H1 (cell line): Measurements from ENCODE around the gene POFUT2. TPM values are rescaled to one million over a fixed set of nuclear protein-coding genes. Genes with fewer than 3 reads are reported as not detected.

ENCODE experiments used
- ASH2L ChIP-seq: fragments of 200-600, 300-600 bp; sonication (generic); IDR thresholded peaks from one replicate; pipeline ENCODE4 v1.7.1; 2017; ENCODE audit warnings: low read length
- ATF2 ChIP-seq: IDR thresholded peaks from 2 replicates; pipeline ENCODE4 v1.6.1; 2012; ENCODE audit warnings: low read length, inconsistent platforms
- ATF3 ChIP-seq: IDR thresholded peaks from 2 replicates; pipeline ENCODE4 v1.6.1; 2011; ENCODE audit warnings: low read depth, mild to moderate bottlenecking, low read length; ENCODE audit not compliant: insufficient read depth
- CHD2 ChIP-seq: IDR thresholded peaks from 2 replicates; pipeline ENCODE4 v1.6.1; 2012; ENCODE audit warnings: low read length, improper control_type of control experiment
- CREB1 ChIP-seq: IDR thresholded peaks from 2 replicates; pipeline ENCODE4 v1.6.1; 2012; ENCODE audit warnings: inconsistent platforms
- CTCF ChIP-seq, 3 experiments: IDR thresholded peaks; 1 replicate in 2 of 3; 2 replicates in 1 of 3; pipeline versions ENCODE4 v1.5.1 to v1.6.1; 2011; ENCODE audit warnings: low read length in 3 of 3, mild to moderate bottlenecking in 3 of 3, inconsistent platforms in 2 of 3, low read depth in 1 of 3, moderate library complexity in 1 of 3; ENCODE audit not compliant: insufficient read depth in 1 of 3; ENCODE audit errors: control extremely low read depth in 1 of 3
- EGR1 ChIP-seq: IDR thresholded peaks from 2 replicates; pipeline ENCODE4 v1.6.1; 2011; ENCODE audit warnings: low read depth, low read length, borderline replicate concordance
- EZH2 ChIP-seq: fragments of 200-600 bp; sonication (generic); IDR thresholded peaks from 2 replicates; pipeline ENCODE4 v1.7.1; 2012; ENCODE audit warnings: low read depth, mild to moderate bottlenecking, moderate library complexity, low read length, inconsistent platforms; ENCODE audit not compliant: severe bottlenecking
- HDAC2 ChIP-seq, 2 experiments: fragments of 300-600 bp in 1 of 2; sonication (generic) in 1 of 2; IDR thresholded peaks; 2 replicates each; pipeline ENCODE4 v1.6.1; 2011 to 2012; ENCODE audit warnings: low read depth in 2 of 2, low read length in 2 of 2, mild to moderate bottlenecking in 2 of 2, moderate library complexity in 2 of 2, borderline replicate concordance in 1 of 2, inconsistent platforms in 1 of 2
- MAX ChIP-seq: IDR thresholded peaks from 2 replicates; pipeline ENCODE4 v1.6.1; 2012; ENCODE audit warnings: inconsistent platforms
- NRF1 ChIP-seq: IDR thresholded peaks from 2 replicates; pipeline ENCODE4 v1.6.1; 2011; ENCODE audit warnings: mild to moderate bottlenecking, low read depth, low read length, improper control_type of control experiment
- POLR2AphosphoS5 ChIP-seq: IDR thresholded peaks from 2 replicates; pipeline ENCODE4 v1.6.1; 2011; ENCODE audit warnings: low read depth, low read length
- RBBP5 ChIP-seq: IDR thresholded peaks from 2 replicates; pipeline ENCODE4 v1.7.1; 2012; ENCODE audit warnings: low read depth, mild to moderate bottlenecking, inconsistent platforms, low read length, moderate library complexity, borderline replicate concordance
- SIRT6 ChIP-seq: IDR thresholded peaks from one replicate; pipeline ENCODE4 v1.7.1; 2012; ENCODE audit warnings: low read length, inconsistent platforms
- SUZ12 ChIP-seq: fragments of 200-600 bp; sonication (generic); IDR thresholded peaks from 2 replicates; pipeline ENCODE4 v1.6.1; 2012; ENCODE audit warnings: mild to moderate bottlenecking, inconsistent platforms, low read length, moderate library complexity, mixed read lengths
- TAF7 ChIP-seq: optimal IDR thresholded peaks from 2 replicates; pipeline ENCODE3; 2011; ENCODE audit warnings: low read depth, mild to moderate bottlenecking, inconsistent platforms, low read length, moderate library complexity, borderline replicate concordance
- TBP ChIP-seq: IDR thresholded peaks from 2 replicates; pipeline ENCODE4 v1.6.1; 2011; ENCODE audit warnings: low read depth, low read length, improper control_type of control experiment
- TEAD4 ChIP-seq: IDR thresholded peaks from 2 replicates; pipeline ENCODE4 v1.6.1; 2012; ENCODE audit warnings: low read depth, low read length, inconsistent platforms, mixed read lengths
- polyA plus RNA-seq, 7 experiments: library from polyadenylated mRNA; depleted of rRNA in 3 of 7; stranded (reverse) in 5 of 7; unstranded in 2 of 7; fragments of >200 nt in 5 of 7; fragments of 200-250 nt in 2 of 7; gene quantifications; 1 replicate in 5 of 7; 2 replicates in 1 of 7; 4 replicates in 1 of 7; pipeline versions ENCODE4 v1.2.1 to v1.2.3, GENCODE V29; 2011 to 2013; ENCODE audit warnings: missing spikeins in 2 of 7, mixed read lengths in 2 of 7
- total RNA-seq: library from RNA; stranded (reverse); fragmentation: NEBNext Ultra II Directional; extraction: Animal tissue kit (Norgen Biotek cat#: 25700); gene quantifications from 2 replicates; pipeline ENCODE4 v1.2.1, GENCODE V29; 2021

Gene POFUT2
- total and polyA plus RNA-seq, 2 of the 8 experiments (the other 6 are each of a cell fraction or from before 2014, with no cell fraction given) = 13.7 to 32.1 TPM

GRCh38 chr21:45287438-45288391 lies at the start of gene POFUT2 (continued):
- no peak for TF ChIP-seq SUZ12
- peak; percentile 13 for TF ChIP-seq ASH2L
- TF ChIP-seq HDAC2 (IDR thresholded peaks at IDR 0.05; ENCODE audit: borderline replicate concordance in 1 of 2, low read depth in 2 of 2, low read length in 2 of 2) = peak in 1 of 2 experiments; percentile 56; a peak in 1 of 4 replicates
- peak in 1 of 3 experiments; percentile 5; a peak in 1 of 4 replicates for TF ChIP-seq CTCF (IDR thresholded peaks at IDR 0.05; ENCODE audit: control extremely low read depth in 1 of 3, insufficient read depth in 1 of 3, low read depth in 1 of 3, low read length in 3 of 3)
- TF ChIP-seq MAX = peak; percentile 62
- peak; percentile 81 for TF ChIP-seq CREB1
- TF ChIP-seq EZH2 = no peak
- no peak for TF ChIP-seq ATF2
- peak; percentile 57 for TF ChIP-seq TAF7
- no peak for TF ChIP-seq SIRT6
- TF ChIP-seq CHD2 = no peak
- TF ChIP-seq EGR1 = 0 out of 2 replicates have a peak, but pooled peaks have one; percentile 66
- TF ChIP-seq TEAD4 = no peak
- no peak for TF ChIP-seq ATF3
- peak; percentile 43; the same call in 1 of the 2 replicates for TF ChIP-seq TBP
- no peak; the same call in 1 of the 2 replicates for TF ChIP-seq RBBP5
- TF ChIP-seq NRF1 = peak; percentile 97
- TF ChIP-seq POLR2AphosphoS5 = peak; percentile 59
